K562 (cell line): Measurements from ENCODE around the gene LMBRD1. TPM values are rescaled to one million over a fixed set of nuclear protein-coding genes. Genes with fewer than 3 reads are reported as not detected.

Source experiments
- ATAC-seq: fragments of 200-7000 bp; cut with Tn5 transposase; 3 replicates; pipeline ENCODE4 v1.9.1; 2020; ENCODE audit warnings: moderate library complexity
- BruUV-seq: library from RNA; stranded (reverse); fragments of 400-500 nt; replicated peaks from 2 replicates; lab custom pipeline; 2021; lab: Mats Ljungman, UMichigan
- CTCF ChIA-PET: fragments of 300-600 bp; formaldehyde crosslinking; extraction: SDS; loops from one replicate; lab custom pipeline; 2021; ENCODE audit warnings: low intra/inter-chr PET ratio; lab: Yijun Ruan, JAX
- POLR2A ChIA-PET: fragments of 300-600, 350-650 bp; sonication (Branson Sonifier 250); formaldehyde crosslinking; extraction: SDS; loops from one replicate; lab custom pipeline; 2021; ENCODE audit warnings: antibody characterized with exemption, inconsistent platforms; lab: Yijun Ruan, JAX
- DNase-seq, 4 experiments: peaks; one replicate each; pipeline versions ENCODE4 v3.0.0 to v3.0.0-alpha.2; 2011 to 2018; ENCODE audit warnings: low spot score in 3 of 4, mixed read lengths in 3 of 4; ENCODE audit errors: extremely low read depth in 1 of 4
- FAIRE-seq: peaks from 2 replicates; lab custom pipeline; 2011; peaks lifted over from hg19 to GRCh38; lab: Jason Lieb, UNC
- H2AFZ ChIP-seq: 2 replicates; pipeline ENCODE4 v1.6.0; 2011; ENCODE audit warnings: low read depth, low read length, control low read depth, inconsistent platforms
- H3K27ac ChIP-seq: fragments of 200-600 bp; 3 replicates; pipeline ENCODE4 v1.8.0; 2011; ENCODE audit warnings: low read depth, mild to moderate bottlenecking, control low read depth, inconsistent platforms, low read length, moderate library complexity, mixed read lengths; ENCODE audit errors: extremely low read depth
- H3K27me3 ChIP-seq, 2 experiments: fragments of 300-600 bp in 1 of 2; 2 replicates in 1 of 2; 3 replicates in 1 of 2; pipeline versions ENCODE4 v1.6.0 to v1.8.0; 2011; ENCODE audit warnings: inconsistent platforms in 2 of 2, low read length in 2 of 2, mild to moderate bottlenecking in 1 of 2, mixed read lengths in 1 of 2, moderate library complexity in 1 of 2; ENCODE audit not compliant: control insufficient read depth in 2 of 2, insufficient read depth in 2 of 2
- H3K36me3 ChIP-seq: fragments of 300-600 bp; 3 replicates; pipeline ENCODE4 v1.8.0; 2011; ENCODE audit warnings: mild to moderate bottlenecking, low read length, inconsistent platforms; ENCODE audit not compliant: control insufficient read depth, insufficient read depth
- H3K4me1 ChIP-seq, 2 experiments: fragments of 200-600 bp in 1 of 2; replicated peaks in 1 of 2; 2 replicates in 1 of 2; 3 replicates in 1 of 2; pipeline versions ENCODE4 v1.5.1 to v1.8.0; 2011; ENCODE audit warnings: inconsistent platforms in 2 of 2, low read length in 2 of 2, mild to moderate bottlenecking in 1 of 2, mixed read lengths in 1 of 2, moderate library complexity in 1 of 2; ENCODE audit not compliant: control insufficient read depth in 2 of 2, insufficient read depth in 2 of 2
- H3K4me2 ChIP-seq: 2 replicates; pipeline ENCODE4 v1.6.1; 2011; ENCODE audit warnings: low read length, control low read depth, inconsistent platforms, mixed read lengths; ENCODE audit not compliant: insufficient read depth
- H3K4me3 ChIP-seq: fragments of 200-600 bp; sonication (generic), shearing (Covaris generic); 2 replicates; pipeline ENCODE4 v1.5.1; 2016; ENCODE audit warnings: control low read depth, inconsistent platforms
- H3K79me2 ChIP-seq: fragments of 200-600 bp; 3 replicates; pipeline ENCODE4 v1.8.0; 2011; ENCODE audit warnings: low read length, inconsistent platforms; ENCODE audit not compliant: control insufficient read depth, insufficient read depth
- H3K9ac ChIP-seq, 2 experiments: 2 replicates each; pipeline versions ENCODE4 v1.6.0 to v1.6.1; 2011; ENCODE audit warnings: low read depth in 2 of 2, low read length in 2 of 2, control low read depth in 1 of 2, inconsistent platforms in 1 of 2, mild to moderate bottlenecking in 1 of 2, mixed read lengths in 1 of 2; ENCODE audit not compliant: insufficient read depth in 1 of 2
- H3K9me1 ChIP-seq: one replicate; pipeline ENCODE4 v1.6.0; 2011; ENCODE audit warnings: inconsistent platforms, mild to moderate bottlenecking, low read length, moderate library complexity; ENCODE audit not compliant: control insufficient read depth, insufficient read depth
- H3K9me3 ChIP-seq: replicated peaks from 2 replicates; pipeline ENCODE4 v1.5.1; 2011; ENCODE audit warnings: low read depth, low read length, inconsistent platforms; ENCODE audit not compliant: control insufficient read depth, insufficient read depth
- H4K20me1 ChIP-seq: replicated peaks from 2 replicates; pipeline ENCODE4 v1.6.1; 2011; ENCODE audit warnings: low read length, inconsistent platforms, mixed read lengths; ENCODE audit not compliant: control insufficient read depth, insufficient read depth
- ATF1 ChIP-seq, 2 experiments: fragments of 450-650 bp in 1 of 2; IDR thresholded peaks; 2 replicates each; pipeline ENCODE4 v1.6.1; 2016; ENCODE audit warnings: missing compliant biosample characterization in 1 of 2, missing genetic modification characterization in 1 of 2
- HMG20B ChIP-seq: fragments of 250-450 bp; sonication (Bioruptor Pico); IDR thresholded peaks from 2 replicates; pipeline ENCODE4 v1.5.0; 2021; ENCODE audit warnings: mild to moderate bottlenecking
- HMGN3 ChIP-seq: IDR thresholded peaks from 2 replicates; pipeline ENCODE4 v1.6.1; 2011; ENCODE audit warnings: borderline replicate concordance, low read depth, mild to moderate bottlenecking, mixed read lengths, low read length; ENCODE audit not compliant: insufficient read length; ENCODE audit errors: extremely low read depth
- NCOR1 ChIP-seq: fragments of 450-650 bp; IDR thresholded peaks from 2 replicates; pipeline ENCODE4 v1.6.1; 2016; ENCODE audit warnings: mild to moderate bottlenecking, moderate library complexity
- NFATC3 ChIP-seq: fragments of 450-650 bp; IDR thresholded peaks from 2 replicates; pipeline ENCODE4 v1.6.1; 2017; ENCODE audit warnings: mild to moderate bottlenecking
- NRF1 ChIP-seq, 2 experiments: fragments of 450-650 bp; IDR thresholded peaks in 1 of 2; conservative IDR thresholded peaks in 1 of 2; 2 replicates each; pipeline ENCODE4 v1.6.1; 2014; ENCODE audit warnings: mild to moderate bottlenecking in 2 of 2
- PTRF ChIP-seq: fragments of 450-650 bp; IDR thresholded peaks from 2 replicates; pipeline ENCODE4 v1.6.1; 2016; ENCODE audit warnings: mild to moderate bottlenecking, missing genetic modification characterization, missing compliant biosample characterization
- TCFL5 ChIP-seq: fragments of 250-450 bp; sonication (Bioruptor Pico); conservative IDR thresholded peaks from 2 replicates; pipeline ENCODE4 v1.6.1; 2021; ENCODE audit warnings: mild to moderate bottlenecking, moderate library complexity, matching md5 sums
- TEAD1 ChIP-seq, 2 experiments: fragments of 450-650 bp in 1 of 2; sonication (generic) in 1 of 2; formaldehyde crosslinking; IDR thresholded peaks; 2 replicates each; pipeline versions ENCODE4 v1.4.0 to v1.8.0; 2020 to 2022; ENCODE audit warnings: mild to moderate bottlenecking in 2 of 2, missing genetic modification reagents in 1 of 2
- YY1 ChIP-seq, 3 experiments: IDR thresholded peaks; 2 replicates each; pipeline ENCODE4 v1.6.1; 2011; ENCODE audit warnings: low read length in 2 of 3, mild to moderate bottlenecking in 2 of 3, moderate library complexity in 2 of 3, borderline replicate concordance in 1 of 3, control low read depth in 1 of 3, low read depth in 1 of 3; ENCODE audit not compliant: insufficient read depth in 3 of 3, insufficient replicate concordance in 2 of 3, control insufficient read depth in 1 of 3, insufficient read length in 1 of 3; ENCODE audit errors: extremely low read depth in 1 of 3
- ZFP1 ChIP-seq: fragments of 450-650 bp; formaldehyde crosslinking; IDR thresholded peaks from 2 replicates; pipeline ENCODE4 v1.4.0; 2020; ENCODE audit warnings: mild to moderate bottlenecking, mixed read lengths
- ZNF165 ChIP-seq: fragments of 250-450 bp; sonication (Bioruptor Pico); IDR thresholded peaks from 2 replicates; pipeline ENCODE4 v1.4.0; 2020; ENCODE audit warnings: borderline replicate concordance
- ZNF212 ChIP-seq: fragments of 450-650 bp; formaldehyde crosslinking; IDR thresholded peaks from 2 replicates; pipeline ENCODE4 v1.4.0; 2020; ENCODE audit warnings: mild to moderate bottlenecking
- WGBS: fragments of 100-300 bp; shearing (Covaris generic); methylation state at CpG from one replicate; pipeline ENCODE4 v1.1.6; 2016; ENCODE audit warnings: low coverage, mixed read lengths; ENCODE audit not compliant: insufficient coverage; ENCODE audit errors: missing lambda C conversion rate; 5-methylcytosine and 5-hydroxymethylcytosine counted together
- in situ Hi-C: fragments of 300-500 bp; cut with MboI; formaldehyde crosslinking; loops from 4 replicates; pipeline ENCODE4 v1.15.0; 2018; ENCODE audit warnings: inconsistent platforms, mixed read lengths
- intact Hi-C: fragments of 100-400 bp; cut with micrococcal nuclease; formaldehyde crosslinking; loops from 2 replicates; pipeline ENCODE4 v1.14.2; 2022
- polyA plus RNA-seq, 8 experiments: library from polyadenylated mRNA; depleted of rRNA in 4 of 8; stranded (reverse) in 5 of 8; unstranded in 3 of 8; fragments of >200 nt; fragmentation: Nextera tagmentation in 2 of 8; fragmentation: Illumina TruSeq in 1 of 8; extraction: Ambion mirVana in 2 of 8; extraction: Trizol in 1 of 8; gene quantifications; 2 replicates each; pipeline versions ENCODE4 v1.2.1 to v1.2.3, GENCODE V29; 2011 to 2014; ENCODE audit warnings: inconsistent platforms in 1 of 8, missing spikeins in 1 of 8
- total RNA-seq, 7 experiments: library from RNA; depleted of rRNA in 6 of 7; stranded (reverse); fragments of >200 nt in 6 of 7; fragmentation: Illumina TruSeq in 2 of 7; extraction: Trizol in 2 of 7; gene quantifications; 2 replicates each; pipeline versions ENCODE4 v1.2.1 to v1.2.3, GENCODE V29; 2011 to 2021; ENCODE audit warnings: low replicate concordance in 1 of 7
- TF ChIP-seq, protein P1 (sequence below): fragments of 250-450 bp; sonication (Bioruptor Pico); IDR thresholded peaks from 2 replicates; pipeline ENCODE4 v1.5.0; 2021
- TF ChIP-seq, protein P2 (sequence below): sonication (generic); formaldehyde crosslinking; IDR thresholded peaks from 2 replicates; pipeline ENCODE4 v1.8.0; 2022; ENCODE audit warnings: missing genetic modification reagents, mild to moderate bottlenecking, moderate library complexity, borderline replicate concordance
- TF ChIP-seq, protein P3 (sequence below): conservative IDR thresholded peaks from 2 replicates; pipeline ENCODE4 v1.6.1; 2011; ENCODE audit warnings: low read depth, mild to moderate bottlenecking, low read length; ENCODE audit not compliant: control insufficient read depth

LMBRD1 gene
- total and polyA plus RNA-seq, 9 of the 15 experiments (the other 6 are each of a cell fraction or from before 2014, with no cell fraction given): 14.0 to 85.2 (median 26.5) TPM

DNA sequence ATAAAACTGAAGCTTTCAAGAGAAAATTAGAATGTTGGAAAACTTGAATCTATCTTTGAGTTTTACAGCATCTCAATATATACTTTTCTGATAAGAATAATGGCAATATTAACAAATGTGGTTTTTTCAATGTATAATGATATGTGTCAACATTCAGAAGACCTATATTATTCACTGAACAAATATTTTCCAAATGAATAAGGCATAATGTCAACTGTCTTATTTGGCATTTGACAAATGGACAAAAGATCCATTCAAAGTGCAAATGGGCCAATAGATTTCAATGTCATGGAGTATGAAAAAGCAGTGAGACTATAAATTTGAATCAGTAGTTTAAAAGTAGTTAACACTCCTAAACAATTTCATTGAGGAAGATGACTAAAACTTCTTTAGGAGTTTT, 20.9 kb downstream of the LMBRD1 start (continued):
- TF ChIP-seq, protein P1, sequence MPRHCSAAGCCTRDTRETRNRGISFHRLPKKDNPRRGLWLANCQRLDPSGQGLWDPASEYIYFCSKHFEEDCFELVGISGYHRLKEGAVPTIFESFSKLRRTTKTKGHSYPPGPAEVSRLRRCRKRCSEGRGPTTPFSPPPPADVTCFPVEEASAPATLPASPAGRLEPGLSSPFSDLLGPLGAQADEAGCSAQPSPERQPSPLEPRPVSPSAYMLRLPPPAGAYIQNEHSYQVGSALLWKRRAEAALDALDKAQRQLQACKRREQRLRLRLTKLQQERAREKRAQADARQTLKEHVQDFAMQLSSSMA (CRISPR knock-in tag): no peak
- TF ChIP-seq, protein P2, sequence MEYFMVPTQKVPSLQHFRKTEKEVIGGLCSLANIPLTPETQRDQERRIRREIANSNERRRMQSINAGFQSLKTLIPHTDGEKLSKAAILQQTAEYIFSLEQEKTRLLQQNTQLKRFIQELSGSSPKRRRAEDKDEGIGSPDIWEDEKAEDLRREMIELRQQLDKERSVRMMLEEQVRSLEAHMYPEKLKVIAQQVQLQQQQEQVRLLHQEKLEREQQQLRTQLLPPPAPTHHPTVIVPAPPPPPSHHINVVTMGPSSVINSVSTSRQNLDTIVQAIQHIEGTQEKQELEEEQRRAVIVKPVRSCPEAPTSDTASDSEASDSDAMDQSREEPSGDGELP (CRISPR knock-in tag): no peak
- TF ChIP-seq HMG20B: no peak
- no peak for TF ChIP-seq NRF1 (conservative IDR thresholded peaks at IDR 0.05 in 1 of 2, IDR thresholded peaks at IDR 0.05 in 1 of 2)
- TF ChIP-seq HMGN3: no peak

DNA sequence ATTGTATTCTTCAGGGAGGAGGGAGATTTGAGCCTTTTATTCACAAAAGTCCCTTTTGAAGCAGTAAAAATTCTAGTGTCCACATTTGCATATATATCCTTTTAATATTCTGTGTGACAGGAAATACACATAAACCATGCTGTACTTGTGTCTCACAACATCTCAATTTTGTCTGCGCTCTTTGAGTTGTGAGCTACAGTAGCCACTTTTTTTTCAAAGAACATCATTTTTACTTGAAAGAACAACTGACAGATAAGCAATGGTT, 21.3 kb downstream of the LMBRD1 start:
- no TSS peak for BruUV-seq
- Histone ChIP-seq H3K79me2 (peaks cover 9% of the 10 kb centered on the region; the same call in 2 of the 3 replicates), H3K27ac (no peak overlapping the region), H3K9ac (no peak overlapping the region), H3K4me2 (no peak overlapping the region), H3K9me3 (no peaks in the 10 kb centered on the region), H3K9me1 (no peaks in the 10 kb centered on the region), H3K4me1 (no peaks in the 10 kb centered on the region), H3K4me3 (no peak overlapping the region), H2AFZ (no peak overlapping the region), H3K36me3 (peaks cover 11% of the 10 kb centered on the region; the same call in 2 of the 3 replicates), H4K20me1 (no peaks in the 10 kb centered on the region), H3K27me3 (no peaks in the 10 kb centered on the region)
- in situ Hi-C loops: no loop called here
- ATAC-seq (no peak), DNase-seq (no peak), FAIRE-seq (no peak)
- POLR2A ChIA-PET: no interaction called here
- CTCF ChIA-PET: no interaction called here
- whole genome bisulfite sequencing: 96% methylated on average over 1 of the region's 1 CpG
- intact Hi-C loops: no loop called here
- TF ChIP-seq ATF1 (CRISPR knock-in tag; IDR thresholded peaks at IDR 0.05) (no peak), ATF1 (tag; IDR thresholded peaks at IDR 0.05) (no peak), TCFL5 (CRISPR knock-in tag) (no peak), PTRF (no peak), ZNF165 (no peak), ZNF212 (CRISPR knock-in tag) (no peak), NFATC3 (no peak), ZFP1 (CRISPR knock-in tag) (no peak), TEAD1 (CRISPR knock-in tag; IDR thresholded peaks at IDR 0.05) (no peak), YY1 (IDR thresholded peaks at IDR 0.05; ENCODE audit: borderline replicate concordance in 1 of 3, control insufficient read depth in 1 of 3, extremely low read depth in 1 of 3, insufficient read depth in 3 of 3, insufficient read length in 1 of 3, insufficient replicate concordance in 2 of 3, low read depth in 1 of 3, low read length in 2 of 3) (no peak), NCOR1 (no peak)
- TF ChIP-seq, protein P3, sequence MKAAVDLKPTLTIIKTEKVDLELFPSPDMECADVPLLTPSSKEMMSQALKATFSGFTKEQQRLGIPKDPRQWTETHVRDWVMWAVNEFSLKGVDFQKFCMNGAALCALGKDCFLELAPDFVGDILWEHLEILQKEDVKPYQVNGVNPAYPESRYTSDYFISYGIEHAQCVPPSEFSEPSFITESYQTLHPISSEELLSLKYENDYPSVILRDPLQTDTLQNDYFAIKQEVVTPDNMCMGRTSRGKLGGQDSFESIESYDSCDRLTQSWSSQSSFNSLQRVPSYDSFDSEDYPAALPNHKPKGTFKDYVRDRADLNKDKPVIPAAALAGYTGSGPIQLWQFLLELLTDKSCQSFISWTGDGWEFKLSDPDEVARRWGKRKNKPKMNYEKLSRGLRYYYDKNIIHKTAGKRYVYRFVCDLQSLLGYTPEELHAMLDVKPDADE: no peak
